ENCODE results near the gene ODAD2.
A peak's percentile ranks its signal among the peaks of the same experiment; 100 is the strongest.

ODAD2 gene

GRCh38 chr10:27958383-27958782 is 40.5 kb downstream of the ODAD2 start:
- peak in 1 of 2 donors; percentile 7 for DNase-seq

- no peak for DNase-seq
These were observed 48.7 kb downstream of the ODAD2 start for GRCh38 chr10:27950242-27950564.

GRCh38 chr10:27949528-27950241 is 49.2 kb downstream of the ODAD2 start:
- DNase-seq = no peak

- no peak for DNase-seq
These were observed 50.7 kb downstream of the ODAD2 start for GRCh38 chr10:27948186-27948585.

- no peak for DNase-seq
These were observed 51.3 kb downstream of the ODAD2 start for GRCh38 chr10:27947540-27947939.

- DNase-seq = no peak
These were observed 54.9 kb downstream of the ODAD2 start for GRCh38 chr10:27944005-27944404.

- no peak for DNase-seq
These were observed 84.0 kb downstream of the ODAD2 start for GRCh38 chr10:27914888-27915287.

- no peak for DNase-seq
These were observed 86.6 kb downstream of the ODAD2 start for GRCh38 chr10:27912231-27912630.

GRCh38 chr10:27911539-27911938 is 87.3 kb downstream of the ODAD2 start:
- DNase-seq = no peak

- no peak for DNase-seq
These were observed 87.9 kb downstream of the ODAD2 start for GRCh38 chr10:27911011-27911410.

- no peak for DNase-seq
These were observed 90.6 kb downstream of the ODAD2 start for GRCh38 chr10:27908231-27908630.

GRCh38 chr10:27899485-27899884 is 99.4 kb downstream of the ODAD2 start:
- peak; percentile 5 to 30 for DNase-seq

- no peak for DNase-seq
These were observed 99.8 kb downstream of the ODAD2 start for GRCh38 chr10:27899058-27899457.

- no peak for DNase-seq
These were observed 105.4 kb downstream of the ODAD2 start for GRCh38 chr10:27893358-27893954.

GRCh38 chr10:27890971-27891370 is 107.9 kb downstream of the ODAD2 start:
- DNase-seq = no peak

GRCh38 chr10:27889518-27889917 is 109.4 kb downstream of the ODAD2 start:
- DNase-seq = no peak

GRCh38 chr10:27884185-27884641 is 114.7 kb downstream of the ODAD2 start:
- DNase-seq = no peak

GRCh38 chr10:27878281-27878680 is 120.6 kb downstream of the ODAD2 start:
- DNase-seq = no peak

- DNase-seq = no peak
These were observed 133.7 kb downstream of the ODAD2 start for GRCh38 chr10:27865221-27865635.

- no peak for DNase-seq
These were observed 137.1 kb downstream of the ODAD2 start for GRCh38 chr10:27861781-27862180.

GRCh38 chr10:27857616-27858015 is 141.3 kb downstream of the ODAD2 start:
- DNase-seq = no peak

GRCh38 chr10:27844223-27844622 is 154.7 kb downstream of the ODAD2 start:
- DNase-seq = no peak

GRCh38 chr10:27838901-27839300 is 160.0 kb downstream of the ODAD2 start:
- no peak for DNase-seq

- no peak for DNase-seq
These were observed 160.5 kb downstream of the ODAD2 start for GRCh38 chr10:27838361-27838760.

GRCh38 chr10:27834476-27834875 is 164.4 kb downstream of the ODAD2 start:
- no peak for DNase-seq
